GM18951 (cell line): ENCODE results near the gene MYH9.

Source experiments
- POLR2A ChIP-seq: IDR thresholded peaks from 4 replicates; pipeline ENCODE4 v1.6.1; 2011; ENCODE audit warnings: mild to moderate bottlenecking; ENCODE audit not compliant: insufficient read length, insufficient read depth; ENCODE audit errors: extremely low read depth
- in situ Hi-C: fragments of 300-500 bp; cut with MboI; formaldehyde crosslinking; loops from one replicate; pipeline ENCODE4 v1.12.0; 2022; ENCODE audit warnings: low sequenced_read_pairs, mixed read lengths, inconsistent platforms; ENCODE audit not compliant: unreplicated experiment

Gene MYH9

GRCh38 chr22:36351921-36352802, 35.6 kb downstream of the MYH9 start:
- TF ChIP-seq POLR2A: no peak

GRCh38 chr22:36350751-36351594, 36.8 kb downstream of the MYH9 start:
- TF ChIP-seq POLR2A: no peak
- in situ Hi-C loops: no loop called here

More at GRCh38 chr22:36351921-36352802, 35.6 kb downstream of the MYH9 start:
- in situ Hi-C loops: no loop called here

- no peak for TF ChIP-seq POLR2A
- in situ Hi-C loops: no loop called here
Measured at GRCh38 chr22:36349726-36350125, 38.0 kb downstream of the MYH9 start.

DNA sequence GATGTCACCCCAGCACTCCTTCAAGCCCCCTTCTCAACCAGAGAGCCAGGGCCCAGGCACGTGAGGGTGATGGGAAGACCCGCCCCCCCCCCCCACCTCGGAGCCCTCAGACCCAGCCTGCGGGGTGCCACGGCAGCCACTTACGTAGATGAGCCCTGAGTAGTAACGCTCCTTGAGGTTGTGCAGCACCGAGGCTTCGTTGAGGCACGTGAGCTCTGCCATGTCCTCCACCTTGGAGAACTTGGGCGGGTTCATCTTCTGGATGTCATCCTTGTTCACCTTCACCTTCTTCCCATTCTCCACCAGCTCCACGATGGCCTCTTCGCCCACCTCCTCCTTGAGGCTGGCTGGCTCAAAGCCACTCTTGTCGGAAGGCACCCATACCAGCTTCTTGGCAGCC, 39.0 kb downstream of the MYH9 start:
- TF ChIP-seq POLR2A: no peak
- in situ Hi-C loops: no loop called here

DNA sequence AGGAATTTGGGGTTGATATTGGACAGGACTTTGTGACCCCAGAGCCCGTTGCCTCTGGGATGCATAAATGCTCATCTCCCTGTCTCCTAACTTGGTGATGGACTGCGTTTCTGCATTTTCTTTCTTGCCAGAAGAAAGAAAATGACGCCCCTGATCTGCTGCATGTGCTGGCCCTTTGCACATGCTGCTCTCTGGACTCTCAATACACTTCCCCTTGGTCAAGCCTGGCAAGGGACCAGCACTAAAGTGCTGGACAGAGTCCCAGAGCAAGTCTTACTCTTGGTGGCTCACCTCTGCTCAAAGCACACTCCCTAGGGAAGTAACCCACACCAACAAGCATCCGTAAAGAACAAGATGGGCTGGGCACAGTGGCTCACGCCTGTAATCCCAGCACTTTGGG, 40.7 kb downstream of the MYH9 start:
- no peak for TF ChIP-seq POLR2A
- in situ Hi-C loops: no loop called here

- in situ Hi-C loops: no loop called here
- no peak for TF ChIP-seq POLR2A
Measured at GRCh38 chr22:36344106-36344827, 43.5 kb downstream of the MYH9 start.

DNA sequence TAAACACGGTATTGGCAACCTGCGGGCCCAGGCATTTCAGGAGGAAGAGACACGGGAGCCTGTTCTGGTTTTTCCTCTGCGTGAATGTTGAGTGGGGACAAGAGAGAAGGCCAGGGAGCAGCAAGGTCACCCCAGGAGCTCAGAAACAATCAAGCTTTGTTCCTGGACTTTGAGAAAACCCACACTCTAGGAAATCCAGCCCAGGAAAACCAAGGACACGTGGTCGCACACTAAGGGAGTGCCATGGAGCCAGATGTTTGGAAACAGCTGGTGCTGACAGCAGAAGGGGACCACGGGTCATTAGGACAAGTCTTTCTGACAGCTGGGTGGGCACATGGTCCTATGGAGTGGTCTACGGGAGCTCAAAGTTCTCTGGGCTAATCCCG, 44.1 kb downstream of the MYH9 start:
- no peak for TF ChIP-seq POLR2A

DNA sequence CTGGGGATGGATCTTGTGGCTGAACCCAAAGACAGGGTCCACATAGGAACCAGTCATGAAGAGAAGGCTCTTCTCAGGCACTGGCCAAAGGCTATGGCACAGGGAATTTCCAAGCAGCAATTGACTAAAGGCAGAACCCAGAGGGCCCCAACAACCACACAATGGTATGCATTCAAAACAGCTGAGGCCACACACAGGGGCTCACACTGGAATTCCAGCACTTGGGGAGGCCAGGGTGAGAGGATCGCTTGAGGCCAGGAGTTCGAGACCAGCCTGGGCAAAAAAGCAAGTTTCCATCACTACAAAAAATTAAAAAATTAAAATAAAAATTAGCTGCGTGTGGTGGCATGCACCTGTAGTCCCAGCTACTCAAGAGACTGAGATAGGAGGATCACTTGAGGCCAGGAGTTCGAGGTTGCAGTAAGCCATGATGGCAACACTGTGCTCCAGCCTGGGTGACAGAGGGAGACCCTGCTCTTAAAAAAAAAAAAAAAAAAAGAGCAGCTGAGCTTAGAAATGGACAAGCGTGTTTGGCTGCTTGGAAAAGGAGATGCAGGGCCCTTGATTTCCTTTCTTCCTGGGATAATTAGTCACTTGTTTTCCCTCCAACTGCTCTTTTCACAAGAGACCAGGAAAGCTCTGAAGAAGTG, 44.6 kb downstream of the MYH9 start:
- in situ Hi-C loops: no loop called here
- TF ChIP-seq POLR2A: no peak

More for the DNA sequence above, 44.1 kb downstream of the MYH9 start:
- in situ Hi-C loops: no loop called here

GRCh38 chr22:36341640-36342041, 46.1 kb downstream of the MYH9 start:
- in situ Hi-C loops: no loop called here
- no peak for TF ChIP-seq POLR2A

DNA sequence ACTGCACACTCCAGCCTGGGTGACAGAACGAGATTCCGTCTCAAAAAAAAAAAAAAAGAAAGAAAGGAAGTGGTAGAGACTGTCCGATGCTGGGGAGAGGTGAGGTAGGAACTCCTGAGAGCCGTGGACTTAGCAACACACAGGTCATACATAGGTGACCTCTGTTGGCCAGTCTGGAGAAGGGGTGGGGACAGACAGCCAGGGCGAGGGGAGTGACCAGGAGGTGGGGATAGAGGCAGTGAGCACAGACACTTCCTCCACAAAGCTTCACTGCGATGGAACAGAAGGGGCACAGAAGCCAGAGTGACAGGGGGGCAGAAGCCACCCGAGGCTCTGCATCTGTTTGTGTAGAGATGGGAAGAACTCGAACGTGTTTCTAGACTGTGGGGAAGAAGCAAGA, 47.1 kb downstream of the MYH9 start:
- in situ Hi-C loops: no loop called here
- TF ChIP-seq POLR2A: no peak

DNA sequence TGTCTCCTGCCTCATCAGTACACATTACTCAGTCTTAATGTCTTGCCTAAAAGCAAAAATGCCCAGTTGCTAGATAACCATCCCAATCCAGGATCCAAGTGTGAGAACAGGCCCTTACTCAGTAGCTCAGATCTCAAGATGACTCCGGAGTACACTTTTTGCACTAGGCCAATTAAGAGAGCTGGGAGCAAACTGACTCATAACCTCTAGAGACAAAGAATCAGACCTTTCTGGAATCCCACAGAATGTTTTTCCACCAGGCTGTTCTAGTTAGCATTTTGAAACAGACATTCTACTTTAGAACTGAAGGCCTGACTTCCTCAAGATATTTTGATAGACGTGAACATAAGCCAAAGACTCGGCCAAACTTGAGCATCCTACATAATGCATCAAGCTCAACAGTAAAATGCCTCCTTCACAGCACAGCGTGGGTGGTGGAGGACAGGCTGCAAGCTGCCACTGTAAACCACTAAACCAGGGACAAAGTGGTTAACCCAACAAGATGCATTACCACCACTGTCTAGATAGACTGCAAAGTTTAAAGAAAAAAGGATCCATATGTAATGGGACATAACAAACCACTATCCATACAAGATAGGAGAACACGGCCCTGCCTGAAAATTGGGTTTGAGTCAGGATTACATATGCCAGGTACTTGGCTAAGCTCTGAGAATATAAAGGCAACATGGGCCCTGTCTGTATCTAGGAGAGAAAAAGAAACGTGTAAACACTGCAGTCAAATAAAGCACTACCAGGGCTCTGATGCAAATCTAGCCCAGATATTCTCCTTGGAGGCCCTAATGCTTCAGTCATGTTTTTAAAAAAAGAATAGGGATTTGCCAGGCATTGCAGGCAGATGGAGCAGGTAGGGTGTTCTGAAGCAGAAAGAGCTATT, 48.3 kb downstream of the MYH9 start:
- in situ Hi-C loops: no loop called here
- TF ChIP-seq POLR2A: no peak
